ENCODE data around the gene CACNA2D1.

The CACNA2D1 gene

DNA sequence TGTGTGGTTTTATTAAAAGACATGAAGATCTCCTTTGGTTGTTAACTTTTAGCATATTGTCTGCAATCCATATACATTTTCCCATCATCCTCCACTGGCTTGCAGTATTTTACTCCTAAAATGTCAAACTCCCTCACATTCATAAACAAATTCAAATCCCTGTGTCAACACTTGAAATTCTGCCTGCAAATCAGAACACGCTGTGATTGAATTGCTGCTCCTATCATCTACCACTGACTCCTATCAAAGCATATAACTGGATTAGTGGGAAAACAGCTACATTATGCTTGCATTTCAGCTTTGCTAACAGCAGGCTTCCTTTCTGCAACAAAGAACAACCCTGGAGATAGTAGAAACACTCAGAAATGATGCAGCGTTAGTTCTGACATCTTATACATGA is 392.0 kb downstream of the CACNA2D1 start:
- Histone ChIP-seq H3K36me3 (ENCODE audit: control insufficient read depth, insufficient read depth, low read length) (no peaks in the 10 kb centered on the region), H3K4me3 (replicated peaks; ENCODE audit: low read depth, low read length) (no peak overlapping the region), H3K27me3 (replicated peaks; ENCODE audit: control insufficient read depth, insufficient read depth, low read length) (no peaks in the 10 kb centered on the region)
- no peak for TF ChIP-seq CTCF (IDR thresholded peaks at IDR 0.05; ENCODE audit: insufficient read depth, low read length, poor library complexity, severe bottlenecking)
- no peak for DNase-seq (ENCODE audit: extremely low read depth, insufficient read length)

DNA sequence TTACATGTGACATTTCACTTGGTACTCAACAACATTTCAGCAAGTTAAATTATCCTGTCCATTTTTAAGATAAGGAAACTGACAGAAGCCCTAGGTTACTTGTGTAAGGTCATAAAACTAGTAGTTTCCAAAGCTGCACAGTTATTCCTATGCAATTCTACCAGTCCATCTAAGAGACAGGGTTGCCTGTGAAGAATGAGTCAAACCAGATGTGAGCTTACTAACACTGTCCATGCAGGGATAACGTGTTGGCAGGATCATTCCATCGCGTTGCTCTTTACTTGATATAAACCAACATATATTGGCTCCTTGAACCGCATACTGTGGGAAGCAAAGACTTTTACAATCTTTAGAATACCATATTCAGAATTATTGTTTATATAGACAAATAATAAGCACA is 392.8 kb downstream of the CACNA2D1 start:
- Histone ChIP-seq H3K36me3 (ENCODE audit: control insufficient read depth, insufficient read depth, low read length) (no peaks in the 10 kb centered on the region), H3K27me3 (replicated peaks; ENCODE audit: control insufficient read depth, insufficient read depth, low read length) (no peaks in the 10 kb centered on the region), H3K4me3 (replicated peaks; ENCODE audit: low read depth, low read length) (no peak overlapping the region)
- DNase-seq (ENCODE audit: extremely low read depth, insufficient read length), result no peak
- TF ChIP-seq CTCF (IDR thresholded peaks at IDR 0.05; ENCODE audit: insufficient read depth, low read length, poor library complexity, severe bottlenecking), result no peak

DNA sequence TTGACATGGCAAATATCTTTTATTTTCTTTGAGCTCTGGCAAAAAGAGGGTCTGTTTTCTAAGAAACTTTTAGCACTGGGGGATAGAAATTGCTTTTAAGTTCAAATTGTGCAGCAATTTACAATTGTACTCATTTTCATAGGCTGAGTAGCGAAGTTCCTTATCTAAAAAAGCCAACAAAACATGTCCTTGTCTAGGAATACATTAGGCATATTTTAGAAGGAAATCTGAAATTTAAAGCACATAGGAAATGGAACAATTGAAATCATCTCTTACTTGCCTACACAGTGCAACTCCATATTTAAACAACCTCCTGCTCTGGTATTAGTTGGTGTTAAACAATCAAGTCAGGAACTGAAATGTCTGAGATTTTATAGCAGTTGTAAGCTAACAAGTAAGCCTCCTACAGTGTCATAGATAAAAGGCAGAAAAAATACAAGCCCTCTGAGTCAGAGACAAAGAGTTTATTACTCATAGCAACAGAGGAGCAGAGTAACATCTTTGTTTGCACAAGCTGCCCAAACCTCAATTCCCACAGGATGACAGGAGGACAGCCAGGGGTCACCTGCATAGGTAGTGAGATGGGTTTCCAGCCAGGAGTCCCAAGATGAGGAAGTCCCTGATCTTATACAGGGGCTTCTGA is 393.6 kb downstream of the CACNA2D1 start:
- no peak for DNase-seq (ENCODE audit: extremely low read depth, insufficient read length)
- Histone ChIP-seq H3K4me3 (replicated peaks; ENCODE audit: low read depth, low read length) (no peak overlapping the region), H3K27me3 (replicated peaks; ENCODE audit: control insufficient read depth, insufficient read depth, low read length) (no peaks in the 10 kb centered on the region), H3K36me3 (ENCODE audit: control insufficient read depth, insufficient read depth, low read length) (no peaks in the 10 kb centered on the region)
- TF ChIP-seq CTCF (IDR thresholded peaks at IDR 0.05; ENCODE audit: insufficient read depth, low read length, poor library complexity, severe bottlenecking), result no peak

- Histone ChIP-seq H3K4me3 (replicated peaks; ENCODE audit: low read depth, low read length) (no peak overlapping the region), H3K27me3 (replicated peaks; ENCODE audit: control insufficient read depth, insufficient read depth, low read length) (no peaks in the 10 kb centered on the region), H3K36me3 (ENCODE audit: control insufficient read depth, insufficient read depth, low read length) (no peaks in the 10 kb centered on the region)
- no peak for TF ChIP-seq CTCF (IDR thresholded peaks at IDR 0.05; ENCODE audit: insufficient read depth, low read length, poor library complexity, severe bottlenecking)
- no peak for DNase-seq (ENCODE audit: extremely low read depth, insufficient read length)
These were observed 394.1 kb downstream of the CACNA2D1 start for GRCh38 chr7:82049442-82049841.

GRCh38 chr7:82044497-82045080 is 399.0 kb downstream of the CACNA2D1 start:
- H3K27me3 ChIP-seq (replicated peaks; ENCODE audit: control insufficient read depth, insufficient read depth, low read length), result no peaks in the 10 kb centered on the region; the same call in 1 of the 2 replicates
- DNase-seq (ENCODE audit: extremely low read depth, insufficient read length), result no peak
- H3K4me3 ChIP-seq (replicated peaks; ENCODE audit: low read depth, low read length), result no peak overlapping the region
- no peaks in the 10 kb centered on the region for H3K36me3 ChIP-seq (ENCODE audit: control insufficient read depth, insufficient read depth, low read length)
- TF ChIP-seq CTCF (IDR thresholded peaks at IDR 0.05; ENCODE audit: insufficient read depth, low read length, poor library complexity, severe bottlenecking), result peak; percentile 43

Measured in GM06990 (cell line).